NCI-H446 treated with DMSO at 0.1 percent for 48 hours (cell line): ENCODE results near the gene AGAP1.

Source experiments
- DNase-seq: peaks from one replicate; lab custom pipeline; 2025; lab: John Stamatoyannopoulos, UW

The AGAP1 gene

DNA sequence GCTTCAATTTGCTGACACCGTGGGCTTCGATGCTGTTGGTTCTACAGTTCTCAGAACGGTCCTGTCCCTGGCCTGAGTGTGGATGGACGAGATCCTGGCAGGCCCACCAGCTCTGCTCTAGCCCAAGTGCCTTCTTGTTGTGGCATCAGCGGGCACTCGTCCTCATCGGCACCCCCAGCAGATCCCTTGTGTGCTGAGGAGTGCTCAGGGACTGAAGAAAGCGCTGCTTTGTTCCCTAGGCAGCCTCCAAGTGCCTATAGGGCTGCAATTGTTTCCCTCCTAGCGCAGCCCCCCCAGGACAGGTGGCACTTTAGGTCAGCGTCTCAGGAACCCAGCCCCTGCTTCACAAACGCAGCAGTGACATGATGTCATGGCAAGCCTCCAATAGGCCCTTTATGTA, 217.7 kb downstream of the AGAP1 start:
- no peak for DNase-seq

DNA sequence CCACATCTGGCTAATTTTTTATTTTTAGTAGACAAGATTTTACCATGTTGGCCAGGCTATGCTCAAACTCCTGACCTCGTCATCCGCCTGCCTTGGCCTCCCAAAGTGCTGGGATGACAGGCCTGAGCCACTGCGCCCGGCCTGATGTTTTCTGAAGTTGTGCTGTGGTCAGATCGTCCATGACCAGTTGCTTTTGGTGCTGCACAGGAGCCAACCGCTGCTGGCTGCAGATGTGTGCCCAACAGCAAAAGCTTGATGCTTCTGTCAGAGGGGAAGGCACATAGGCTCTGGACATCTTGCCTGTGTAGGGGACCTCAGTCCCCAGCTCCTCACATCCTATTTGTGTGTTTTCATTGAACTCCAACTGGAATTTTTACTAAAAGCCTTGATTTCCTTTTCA, 218.3 kb downstream of the AGAP1 start:
- DNase-seq, result no peak

DNA sequence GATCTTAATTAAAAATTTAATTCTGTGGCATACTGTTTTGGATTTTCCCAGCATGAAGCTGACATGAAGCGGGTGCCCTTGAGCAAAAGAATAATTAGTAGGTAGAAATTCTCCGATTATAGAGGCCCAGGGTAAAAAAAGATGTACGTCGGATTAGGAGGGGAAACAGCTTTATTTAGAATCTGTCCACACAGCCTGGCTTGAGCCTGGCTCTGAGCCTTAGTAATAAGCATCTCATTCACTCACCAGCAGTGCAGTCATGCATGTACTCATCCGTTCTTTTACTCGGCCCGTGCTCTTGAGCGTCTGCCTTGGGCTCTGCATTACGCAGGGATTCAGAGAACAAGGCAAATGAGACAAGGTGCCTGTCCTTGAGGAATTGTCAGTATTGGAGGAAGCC, 219.3 kb downstream of the AGAP1 start:
- DNase-seq, result no peak

DNA sequence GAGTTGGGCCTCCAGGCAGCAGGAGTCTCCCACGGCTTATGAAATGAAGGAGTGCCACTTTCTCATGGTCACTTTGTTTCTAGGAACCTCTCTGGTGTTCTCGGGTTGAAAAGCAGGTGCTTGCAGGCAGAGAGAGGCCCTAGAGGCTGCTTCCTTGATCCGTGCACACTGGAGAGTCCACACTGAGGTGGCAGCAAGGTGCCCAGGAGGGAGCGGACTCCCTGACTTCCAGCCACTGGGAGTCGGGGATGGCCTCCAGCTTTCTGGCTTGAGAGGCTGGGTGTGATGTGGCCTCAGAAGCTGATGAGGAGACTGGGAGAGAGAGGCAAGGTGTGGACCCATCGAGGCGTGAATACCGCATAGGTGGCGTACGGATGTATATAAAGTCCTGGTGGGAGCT, 221.8 kb downstream of the AGAP1 start:
- DNase-seq, result no peak

DNA sequence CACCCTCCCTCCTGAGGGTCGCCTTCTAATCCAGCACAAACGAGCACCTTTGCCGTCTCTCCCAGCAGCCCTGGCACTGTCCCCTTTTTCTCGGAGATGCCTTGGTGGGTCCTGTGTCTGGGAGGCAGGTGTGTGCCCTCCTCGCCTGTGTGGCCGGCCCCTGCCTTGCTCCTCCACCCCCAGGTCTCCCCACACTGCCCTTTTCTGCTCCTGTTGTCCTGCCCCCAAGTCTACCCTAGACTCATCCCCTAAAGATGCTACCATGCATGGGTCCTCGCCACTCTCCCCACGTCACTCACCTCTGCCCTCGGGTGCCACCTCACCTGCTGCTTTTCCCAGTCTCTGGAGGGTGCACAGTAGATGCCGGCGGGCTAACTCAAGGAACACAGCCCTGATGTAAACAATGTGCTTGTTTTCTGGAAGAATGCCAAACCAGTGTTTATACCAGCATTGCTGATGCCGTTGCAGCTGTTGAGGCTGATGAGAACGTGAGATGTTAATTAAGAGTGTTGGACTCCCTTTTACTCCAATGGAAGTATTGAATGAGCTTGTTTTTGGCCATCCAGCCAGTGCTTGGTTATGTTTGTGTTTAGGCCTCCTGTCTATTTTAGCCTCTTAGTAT, 223.1 kb downstream of the AGAP1 start:
- DNase-seq, result no peak

DNA sequence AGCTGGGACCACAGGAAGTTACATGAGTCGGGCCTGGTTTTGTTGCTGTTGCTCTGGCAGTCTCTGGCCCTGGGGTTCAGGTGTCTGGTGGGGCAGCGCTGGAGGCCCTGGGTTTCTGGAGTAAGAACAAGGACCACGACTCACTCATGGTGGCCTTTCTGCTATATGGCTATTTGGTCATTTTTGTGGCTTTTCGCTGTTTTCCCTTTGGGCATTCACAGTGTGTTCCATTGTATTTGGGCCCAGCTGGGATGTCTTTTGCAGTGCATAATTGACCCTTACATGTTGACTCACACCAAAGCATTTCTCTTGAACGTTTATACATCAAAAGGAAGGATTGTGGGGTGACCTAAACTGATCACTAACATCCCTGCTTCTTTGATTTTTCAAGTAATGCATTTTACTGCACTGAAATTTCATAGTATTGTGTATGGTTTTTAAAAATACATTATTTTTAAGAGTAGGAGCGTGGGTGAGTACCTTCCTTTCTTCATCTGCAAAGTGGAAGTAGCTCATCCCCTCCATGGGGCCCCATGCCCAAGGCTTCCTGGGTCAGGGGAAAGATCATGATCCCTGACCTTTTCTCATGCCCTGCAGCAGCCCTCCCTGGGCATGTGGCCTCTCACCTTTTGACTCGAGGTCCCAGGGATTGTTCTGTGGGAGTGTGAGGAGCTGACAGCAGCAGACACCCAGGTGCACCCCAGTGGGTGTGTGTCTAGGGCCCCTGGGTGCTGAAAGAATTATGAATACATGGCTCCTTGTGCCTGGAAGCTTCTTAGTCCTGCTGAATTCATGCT, 225.5 kb downstream of the AGAP1 start:
- no peak for DNase-seq

DNA sequence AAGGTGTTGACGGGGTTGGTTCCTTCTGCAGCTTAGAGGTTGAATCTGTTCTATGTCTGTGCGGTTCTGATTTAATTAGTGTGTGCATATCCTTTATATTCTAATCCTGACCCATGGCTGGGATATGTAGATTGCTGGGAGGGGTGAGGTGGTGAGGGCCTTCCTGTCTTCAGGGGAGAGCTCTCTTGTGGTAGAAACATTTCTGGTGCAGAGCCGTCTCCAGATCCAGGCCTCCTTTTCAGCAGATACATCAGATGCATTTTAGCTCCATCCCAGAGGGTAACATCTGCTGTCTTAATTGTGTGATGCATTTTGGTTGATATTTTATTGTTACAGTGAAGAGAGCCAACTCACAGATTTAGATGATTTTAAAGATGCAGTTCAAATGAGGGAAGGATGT, 227.8 kb downstream of the AGAP1 start:
- DNase-seq, result no peak

DNA sequence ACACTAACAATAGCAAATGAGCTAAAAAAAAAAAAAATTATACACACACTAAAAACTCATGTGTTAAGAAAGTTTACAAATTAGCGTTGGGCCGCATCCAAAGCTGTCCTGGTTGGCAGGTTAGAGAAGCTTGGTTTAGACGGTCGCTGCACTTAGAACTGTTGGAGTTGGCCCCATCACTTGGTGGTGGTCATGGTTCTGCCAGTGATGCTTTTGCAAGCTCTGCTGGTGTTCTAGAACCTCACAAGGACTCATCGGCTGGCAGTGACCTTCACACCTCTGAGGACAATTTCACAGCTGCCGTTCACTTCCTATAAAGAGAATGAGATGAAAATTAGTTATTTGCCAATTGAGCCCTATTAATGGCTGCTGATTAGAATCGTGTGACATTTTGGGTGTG, 229.0 kb downstream of the AGAP1 start:
- DNase-seq, result no peak

DNA sequence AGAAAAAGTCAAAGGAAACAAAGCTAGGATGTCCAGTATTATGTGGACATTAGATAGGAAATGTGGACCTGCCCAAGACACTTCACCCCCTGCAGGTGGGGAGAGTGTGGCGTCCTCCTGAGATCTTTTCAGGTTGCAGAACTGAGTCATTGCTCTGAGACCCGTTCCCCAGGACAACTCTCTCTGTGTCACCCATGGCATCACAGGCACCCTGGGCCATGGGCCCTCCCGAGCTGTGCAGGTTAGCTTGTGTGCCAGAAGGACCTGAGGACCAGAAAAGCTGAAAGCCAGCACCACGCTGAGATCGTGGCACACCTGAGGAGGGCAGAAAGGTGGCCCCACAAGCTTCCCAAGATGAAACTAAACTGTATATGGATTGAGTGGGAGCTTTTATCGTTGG, 229.5 kb downstream of the AGAP1 start:
- DNase-seq, result no peak

DNA sequence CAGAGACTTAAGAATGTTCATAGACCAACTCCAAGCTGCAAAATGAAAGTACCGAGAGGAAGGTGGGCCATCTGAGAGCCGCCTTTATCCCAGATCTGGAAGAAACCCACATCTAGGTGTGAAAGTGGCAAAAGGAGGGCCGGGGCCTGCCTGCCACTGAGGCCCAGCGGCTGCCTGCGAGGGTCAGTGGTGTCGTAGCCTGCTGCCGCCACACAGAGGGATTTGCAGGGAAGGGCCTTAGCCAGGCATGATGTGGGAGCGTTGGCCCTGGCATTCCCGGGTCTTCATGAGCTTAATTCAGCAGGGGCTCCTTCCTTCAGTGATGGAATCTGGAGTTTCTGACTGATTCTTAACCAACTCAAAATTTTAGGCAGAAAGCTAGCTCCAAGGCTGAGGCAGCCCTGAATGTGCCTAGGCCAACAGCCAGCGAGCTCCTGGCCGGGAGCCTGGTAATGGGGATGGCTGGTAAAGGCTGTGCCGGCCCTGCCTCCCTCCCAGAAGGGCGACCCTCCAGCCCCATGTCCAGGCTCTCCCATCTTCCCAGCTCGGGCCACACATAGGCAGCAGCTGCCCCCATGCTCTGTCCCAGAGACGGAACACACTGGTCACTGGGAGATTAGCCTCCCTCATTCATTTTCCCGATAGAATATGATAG, 230.1 kb downstream of the AGAP1 start:
- no peak for DNase-seq

DNA sequence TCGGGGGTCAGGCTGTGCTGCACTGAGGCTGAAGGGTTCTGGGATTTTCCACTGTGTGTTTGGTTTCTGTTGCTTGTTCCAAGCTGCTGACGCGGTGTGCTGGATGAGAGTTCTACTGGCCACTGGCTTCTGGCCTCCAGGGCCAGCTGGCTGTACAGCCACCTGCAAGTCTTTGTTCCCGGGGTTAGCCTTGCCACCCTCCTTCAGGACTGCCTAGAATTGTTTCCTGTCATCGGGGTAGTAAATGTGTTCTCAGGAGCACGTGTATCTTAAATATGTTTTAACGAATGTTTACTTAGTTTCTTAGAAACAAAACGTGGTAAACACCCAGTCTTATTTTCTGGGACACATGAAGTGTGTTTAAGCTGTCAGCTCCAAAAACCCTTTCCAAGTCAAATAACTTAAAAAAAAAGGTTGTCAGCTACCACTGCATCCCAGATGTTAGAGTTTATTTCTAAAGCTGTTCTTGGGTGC, 231.2 kb downstream of the AGAP1 start:
- DNase-seq, result no peak

DNA sequence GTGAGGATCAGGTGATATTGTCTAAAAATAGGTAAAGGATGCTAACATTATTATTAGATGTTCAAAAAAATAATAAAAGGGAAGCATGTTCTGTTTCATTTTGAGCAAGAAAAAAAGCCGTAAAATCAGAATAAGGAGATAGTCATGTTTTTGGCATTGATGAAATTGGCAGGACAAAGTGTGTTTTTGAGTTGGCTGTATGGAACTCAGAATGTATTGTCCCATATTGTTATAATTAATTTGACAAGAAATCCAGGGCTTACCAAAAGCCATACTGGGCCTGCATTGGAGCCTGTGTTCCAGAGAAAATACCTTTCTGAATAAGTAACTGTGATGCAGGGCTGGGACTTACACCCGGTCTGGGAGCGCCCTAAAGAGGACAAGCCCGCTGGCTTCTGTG, 232.0 kb downstream of the AGAP1 start:
- no peak for DNase-seq

DNA sequence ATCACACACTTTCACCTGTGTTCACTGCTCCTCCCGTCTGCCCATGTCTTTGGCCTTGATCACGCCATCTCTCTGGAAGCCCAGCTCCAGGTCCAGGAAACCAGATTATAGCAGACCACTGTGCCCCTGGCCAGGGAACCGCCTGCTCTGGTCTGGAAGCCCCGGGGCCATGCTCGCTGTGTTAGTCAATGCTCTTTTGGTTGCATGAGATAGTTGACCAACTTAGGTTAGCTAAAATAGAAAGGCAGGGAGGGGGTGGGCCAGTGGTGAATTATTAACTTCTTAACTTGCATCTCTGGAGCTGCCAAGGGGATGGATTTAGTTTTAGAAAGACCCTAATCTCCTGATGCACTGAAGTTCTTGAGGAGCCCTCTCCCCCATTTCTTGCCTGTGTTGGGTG, 232.7 kb downstream of the AGAP1 start:
- no peak for DNase-seq

DNA sequence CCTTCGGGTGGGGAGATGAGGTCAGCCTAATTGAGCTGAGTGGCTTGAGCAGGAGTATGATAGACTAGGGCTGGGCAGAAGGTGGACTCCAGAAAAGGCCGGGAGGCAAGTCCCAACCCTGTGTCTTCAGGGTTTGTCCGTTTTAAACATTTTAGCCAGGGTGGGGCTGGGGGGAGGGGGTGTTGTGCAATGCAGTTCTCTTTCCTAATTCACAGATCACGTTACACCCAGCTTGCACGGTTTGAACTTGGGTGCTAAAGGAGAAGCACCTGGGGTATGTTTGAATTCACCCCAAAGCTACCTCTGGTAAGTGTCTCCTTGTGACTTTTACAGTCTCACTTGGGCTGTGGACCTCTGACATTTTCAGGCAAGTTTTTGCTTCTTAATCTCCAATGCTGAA, 233.3 kb downstream of the AGAP1 start:
- no peak for DNase-seq

DNA sequence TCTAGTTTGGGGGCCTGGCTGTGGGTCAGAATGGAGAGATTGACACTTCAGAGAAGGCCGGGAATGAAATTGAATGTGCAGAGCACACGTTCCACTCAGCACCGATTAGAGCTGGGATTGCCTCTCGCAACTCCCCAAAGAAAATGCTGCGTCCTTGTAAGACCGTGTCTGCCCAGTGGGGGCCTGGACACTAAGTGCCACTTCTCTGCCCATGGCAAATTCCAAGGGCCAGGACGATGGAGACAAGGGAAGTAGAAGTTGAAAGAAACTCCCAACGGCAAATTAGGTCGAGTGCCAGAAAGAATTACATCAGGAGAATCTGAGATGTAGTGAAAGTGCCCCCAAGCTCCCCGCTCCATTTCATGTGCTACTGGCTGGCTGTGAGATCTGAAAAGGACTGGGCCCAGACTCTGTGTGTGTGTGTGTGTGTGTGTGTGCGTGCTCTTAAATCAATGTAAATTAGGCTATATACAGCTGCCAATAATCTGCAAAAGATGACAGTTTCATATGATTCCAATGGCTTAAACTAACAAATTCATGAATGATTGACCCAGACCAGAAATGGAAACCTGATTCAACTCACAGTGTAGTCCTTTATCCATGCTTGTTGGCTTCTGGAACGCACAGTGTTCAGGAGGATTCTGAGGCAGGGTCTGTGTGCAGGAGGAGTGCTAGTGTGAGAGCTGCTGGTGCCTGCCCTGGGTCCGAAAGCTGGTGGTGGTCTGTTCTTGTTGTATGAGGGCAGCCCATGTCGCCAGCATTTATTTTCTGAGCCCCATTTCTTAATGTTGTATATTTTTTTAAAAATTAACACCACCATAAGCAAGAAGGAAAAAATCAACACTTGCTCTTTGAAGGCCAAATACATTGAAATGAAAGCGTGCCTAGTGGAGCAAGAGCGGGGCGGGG, 234.3 kb downstream of the AGAP1 start:
- no peak for DNase-seq

DNA sequence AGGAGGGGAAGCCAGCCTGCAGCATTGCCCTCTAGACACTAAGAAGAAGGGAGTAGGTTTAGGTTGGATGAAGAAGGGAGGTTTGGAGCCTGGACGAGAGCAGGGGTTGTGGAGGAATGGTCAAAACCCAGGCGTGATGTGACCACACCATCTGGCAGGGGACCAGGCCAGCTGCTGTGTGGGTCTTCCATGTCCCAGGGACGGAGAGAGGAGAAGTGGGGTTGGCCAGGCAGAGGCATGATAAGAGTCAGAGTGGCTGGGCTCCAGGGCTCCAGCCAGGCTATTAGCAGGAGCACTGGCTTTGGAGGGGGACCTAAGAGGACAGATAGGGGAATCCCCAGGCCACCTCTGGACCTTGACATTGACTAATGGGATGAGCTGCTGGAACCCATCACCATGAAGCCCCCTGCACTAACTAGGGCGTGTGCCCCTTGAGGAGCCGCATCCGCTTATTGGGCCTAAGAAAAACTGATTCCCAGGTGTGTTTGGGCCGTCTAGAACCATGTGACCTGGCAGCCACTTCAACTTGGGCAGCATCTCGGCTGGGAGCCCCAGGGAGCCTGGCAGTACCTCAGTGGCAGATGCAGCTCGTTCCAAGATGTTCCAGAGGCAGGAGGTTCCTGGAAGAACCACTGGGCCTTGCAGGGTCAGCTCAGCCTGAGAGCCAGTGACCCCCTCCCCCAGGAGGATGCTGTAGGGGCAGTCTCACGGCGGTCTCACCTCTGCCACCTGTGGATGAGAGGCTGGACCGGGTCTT, 235.1 kb downstream of the AGAP1 start:
- no peak for DNase-seq

DNA sequence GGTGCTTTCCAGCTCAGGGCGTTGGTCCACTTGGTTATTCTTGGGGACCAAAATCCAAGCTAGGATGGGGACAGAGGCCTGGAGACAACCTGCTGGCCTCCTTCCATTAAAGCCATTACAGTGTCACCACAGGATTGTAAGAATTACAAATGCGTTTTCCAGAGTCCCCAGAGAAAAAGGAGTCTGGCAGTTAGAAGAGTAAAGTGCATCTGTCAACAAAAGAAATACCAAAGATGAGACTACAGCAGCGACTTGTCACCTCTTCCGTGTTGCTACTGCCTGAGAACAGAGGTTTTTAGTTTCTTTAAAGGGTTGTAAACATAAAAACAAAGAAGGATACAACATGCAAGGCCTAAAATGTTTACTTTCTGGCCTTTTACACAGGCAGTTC, 235.7 kb downstream of the AGAP1 start:
- DNase-seq, result no peak

DNA sequence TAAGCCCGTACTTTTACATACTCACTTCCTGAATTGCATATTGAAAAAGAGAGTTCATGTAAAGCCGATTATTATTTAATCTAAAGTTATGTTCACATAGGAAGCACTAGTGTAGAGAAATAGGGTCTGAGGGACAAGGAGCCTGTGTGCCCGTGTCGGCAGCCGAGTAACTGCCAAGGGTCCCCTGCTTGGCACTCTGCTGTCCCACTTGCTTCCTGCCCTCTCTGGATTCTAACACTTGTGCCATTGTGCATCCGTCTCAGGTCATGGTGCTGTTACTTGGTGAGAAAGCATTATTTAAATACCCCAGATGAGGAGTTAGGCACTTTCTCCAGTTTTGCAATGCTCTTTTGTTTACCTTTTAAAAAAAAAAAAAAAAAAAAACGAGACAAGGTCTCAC, 236.3 kb downstream of the AGAP1 start:
- no peak for DNase-seq

DNA sequence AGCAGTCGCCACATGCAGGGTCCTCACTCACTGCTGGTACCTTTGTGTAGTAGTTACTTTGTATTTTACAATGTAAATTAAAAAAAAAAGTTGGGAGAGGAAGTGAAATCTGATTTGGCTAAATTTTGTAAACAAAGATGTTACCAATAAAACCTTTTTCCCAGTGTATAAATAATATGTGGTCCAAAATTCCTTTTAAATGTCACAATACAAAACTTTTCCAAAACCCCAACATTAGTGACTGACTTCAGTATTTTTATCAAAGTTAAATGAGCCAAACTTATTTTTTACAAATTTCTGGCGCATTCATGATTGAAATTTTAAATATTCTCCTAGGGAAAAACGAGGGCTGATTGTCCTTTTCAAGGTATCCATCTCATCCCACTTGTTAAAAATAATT, 239.9 kb downstream of the AGAP1 start:
- DNase-seq, result no peak

DNA sequence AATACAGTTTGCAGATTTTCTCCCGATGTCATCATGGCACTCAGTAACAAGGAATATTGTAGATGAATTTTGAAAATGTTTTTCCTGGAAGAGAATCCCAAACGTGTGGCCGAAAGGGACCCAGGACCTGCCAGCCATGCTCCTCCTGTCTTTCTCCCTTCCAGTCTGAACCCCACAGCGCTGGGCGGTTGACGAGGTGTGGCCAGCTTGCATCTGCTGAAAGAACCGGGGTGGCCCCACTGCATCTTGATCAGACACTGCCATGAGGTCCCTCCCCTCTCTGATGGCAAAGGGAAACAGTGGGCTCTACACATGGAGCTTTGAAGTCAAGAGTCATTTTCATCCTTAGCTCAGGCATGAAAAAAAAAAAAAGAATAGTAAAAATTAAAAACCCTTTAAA, 240.3 kb downstream of the AGAP1 start:
- no peak for DNase-seq

DNA sequence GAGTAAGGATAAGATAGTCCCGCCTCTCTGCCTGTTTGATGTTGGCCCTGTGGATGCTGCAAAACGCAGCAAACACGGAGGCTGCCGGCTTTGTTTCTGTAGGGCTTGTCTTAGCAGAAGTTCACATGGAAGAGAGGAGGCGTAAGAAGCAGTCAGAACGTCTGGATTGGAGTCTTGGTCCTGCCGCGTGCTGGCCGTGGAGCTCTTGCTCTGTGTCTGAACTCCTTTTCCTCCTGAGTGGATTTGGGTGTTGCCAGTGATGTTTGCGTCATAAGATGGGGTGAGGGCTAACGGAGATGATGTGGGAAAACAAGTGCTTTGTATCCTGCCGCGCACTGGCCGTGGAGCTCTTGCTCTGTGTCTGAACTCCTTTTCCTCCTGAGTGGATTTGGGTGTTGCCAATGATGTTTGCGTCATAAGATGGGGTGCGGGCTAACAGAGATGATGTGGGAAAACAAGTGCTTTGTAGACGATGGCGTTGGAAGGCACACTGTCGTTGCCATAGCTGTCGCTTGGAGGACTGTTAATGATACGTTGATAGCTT, 240.9 kb downstream of the AGAP1 start:
- no peak for DNase-seq
